ENCODE results near the gene RXRA.

Gene RXRA

GRCh38 chr9:134403292-134403681 lies 77.0 kb downstream of the RXRA start:
- DNase-seq (ENCODE audit: low read depth) = no peak

DNA sequence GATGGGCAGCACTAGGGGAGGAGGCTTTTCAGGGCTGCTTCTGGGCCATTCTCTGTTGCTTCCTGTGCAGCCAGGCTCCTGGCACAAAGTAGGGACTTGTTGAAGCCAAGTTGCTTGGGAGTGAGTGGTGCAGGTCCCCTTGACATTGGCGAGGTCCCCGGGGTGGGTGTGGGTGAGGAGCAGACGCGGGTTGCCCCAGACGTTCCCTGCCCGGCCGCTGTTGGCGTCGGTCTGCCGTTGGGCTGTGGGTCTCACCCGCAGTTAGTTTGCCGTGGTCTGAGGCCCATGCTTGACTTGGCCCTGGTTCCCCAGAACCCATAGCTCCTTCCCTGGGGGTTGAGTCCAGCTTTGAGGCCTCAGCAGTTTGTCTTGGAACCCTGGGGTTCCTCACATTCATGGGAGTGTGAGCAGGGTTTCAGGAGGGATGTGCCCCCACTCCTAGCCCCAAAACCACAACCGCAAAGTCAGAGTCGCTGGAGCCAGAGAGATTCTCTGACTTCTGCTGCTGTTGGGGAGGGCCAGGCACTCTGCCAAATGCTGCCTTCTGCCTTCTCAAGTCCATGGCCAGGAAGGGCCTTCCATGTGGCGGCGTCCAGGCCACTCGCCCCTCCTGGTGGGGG lies 77.5 kb downstream of the RXRA start:
- no peak for DNase-seq (ENCODE audit: low read depth)

GRCh38 chr9:134404376-134405358 lies 78.4 kb downstream of the RXRA start:
- DNase-seq (ENCODE audit: low read depth) = no peak

DNA sequence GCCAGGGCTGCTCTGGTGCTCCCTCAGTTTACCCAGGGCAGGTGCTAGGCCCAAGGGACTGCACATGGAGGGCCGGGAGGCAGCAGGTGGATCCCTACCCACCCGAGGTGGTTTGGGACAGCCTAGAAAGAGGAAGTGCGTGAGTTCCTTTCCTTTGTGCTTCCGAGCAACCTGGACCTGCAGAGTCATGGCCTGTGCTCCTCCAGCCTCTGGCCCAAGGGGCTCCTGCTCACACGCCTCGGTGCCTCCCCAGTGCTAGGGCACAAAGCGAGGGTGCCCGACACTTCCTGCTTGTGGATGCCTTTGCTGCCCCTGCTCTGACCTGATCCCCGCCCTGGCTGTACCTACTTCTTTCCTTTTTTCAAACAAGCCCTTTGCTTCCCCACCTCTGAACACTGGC lies 79.3 kb downstream of the RXRA start:
- no peak for DNase-seq (ENCODE audit: low read depth)

DNA sequence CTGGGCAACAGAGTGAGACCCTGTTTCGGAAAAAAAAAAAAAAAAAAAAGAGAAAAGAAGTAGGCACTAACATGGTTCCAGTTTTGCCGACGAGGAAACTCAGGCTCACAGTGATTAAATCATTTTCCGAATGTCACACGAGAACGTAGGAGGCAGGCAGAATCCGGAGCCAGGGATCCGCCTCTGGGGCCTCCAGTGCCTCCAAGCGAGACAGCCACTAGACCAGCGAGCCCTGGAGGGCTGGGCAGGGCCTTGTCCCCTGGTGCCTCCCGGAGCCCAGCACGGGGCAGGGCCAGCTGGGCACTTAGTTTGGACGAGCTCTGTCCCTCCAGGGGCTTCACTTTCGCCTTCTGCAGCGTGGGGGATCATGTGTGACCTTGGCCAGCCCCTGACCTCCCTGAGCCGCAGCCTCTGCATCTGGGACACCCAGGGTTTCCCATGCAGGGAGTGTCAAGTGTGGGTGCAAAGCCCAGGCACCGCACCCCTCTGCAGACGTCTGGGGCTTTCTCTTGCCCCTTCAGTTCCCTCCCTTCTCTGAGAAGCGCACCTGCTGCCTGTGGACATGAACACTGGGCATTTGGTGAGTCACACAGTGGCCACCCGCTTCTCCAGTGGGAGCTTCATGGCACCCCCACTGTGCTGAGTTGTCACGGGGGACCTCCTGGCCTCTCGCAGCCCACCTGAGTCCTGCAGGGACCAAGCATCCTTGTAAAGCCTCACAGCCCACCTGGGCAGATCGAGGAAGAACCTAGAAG lies 80.3 kb downstream of the RXRA start:
- no peak for DNase-seq (ENCODE audit: low read depth)

GRCh38 chr9:134407121-134407779 lies 81.0 kb downstream of the RXRA start:
- DNase-seq (ENCODE audit: low read depth) = peak; percentile 51

DNA sequence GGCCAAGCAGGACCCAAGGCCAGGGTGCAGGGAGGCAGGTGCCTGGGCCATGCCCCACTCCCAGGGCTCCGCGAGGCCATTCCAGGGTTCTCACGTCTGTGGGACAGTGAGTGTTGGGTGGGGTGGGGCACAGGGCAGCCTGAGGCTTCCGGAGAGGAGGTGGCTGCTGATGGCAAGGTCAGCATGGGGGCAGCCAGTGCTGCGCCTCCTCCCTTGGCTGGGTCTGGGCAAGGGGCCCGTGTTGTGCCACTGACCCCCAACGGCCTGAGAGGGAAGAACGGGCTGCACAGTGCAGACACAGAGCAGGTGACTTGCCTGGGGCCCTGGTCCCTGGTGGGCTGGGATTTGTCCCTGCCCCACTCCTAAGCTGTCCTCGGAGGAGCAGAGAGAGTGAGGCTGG lies 82.1 kb downstream of the RXRA start:
- no peak for DNase-seq (ENCODE audit: low read depth)

DNA sequence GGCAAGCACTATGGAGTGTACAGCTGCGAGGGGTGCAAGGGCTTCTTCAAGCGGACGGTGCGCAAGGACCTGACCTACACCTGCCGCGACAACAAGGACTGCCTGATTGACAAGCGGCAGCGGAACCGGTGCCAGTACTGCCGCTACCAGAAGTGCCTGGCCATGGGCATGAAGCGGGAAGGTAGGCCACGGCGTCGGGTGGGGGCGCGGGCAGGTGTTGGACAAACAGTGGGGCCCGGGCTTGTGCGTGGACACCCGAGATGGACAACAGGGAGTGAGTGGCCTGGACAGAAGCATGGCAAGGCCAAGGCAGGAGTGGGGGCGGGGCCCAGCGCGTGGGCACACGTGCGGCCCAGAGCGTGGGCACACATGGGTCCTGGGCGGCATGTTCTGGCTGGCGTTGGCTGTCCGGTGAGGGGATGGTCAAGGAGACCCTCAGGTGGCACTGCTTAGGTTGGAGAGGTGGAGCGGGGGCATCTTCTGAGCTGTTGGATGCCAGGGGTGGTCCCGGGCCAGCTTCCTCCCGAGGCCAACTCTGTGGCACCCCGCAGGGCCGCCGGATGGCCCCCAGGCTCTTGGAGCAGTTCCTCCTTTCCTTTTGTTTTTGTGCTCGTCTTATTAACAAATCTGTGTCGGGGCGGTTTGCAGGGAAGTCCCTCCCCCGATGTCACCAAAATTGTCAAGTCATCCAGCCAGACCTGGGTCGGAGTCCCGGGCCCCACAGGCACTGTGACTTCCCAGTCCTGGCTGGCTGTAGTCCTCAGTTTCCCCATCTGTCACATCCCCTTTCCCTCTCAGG lies 82.9 kb downstream of the RXRA start:
- no peak for DNase-seq (ENCODE audit: low read depth)

DNA sequence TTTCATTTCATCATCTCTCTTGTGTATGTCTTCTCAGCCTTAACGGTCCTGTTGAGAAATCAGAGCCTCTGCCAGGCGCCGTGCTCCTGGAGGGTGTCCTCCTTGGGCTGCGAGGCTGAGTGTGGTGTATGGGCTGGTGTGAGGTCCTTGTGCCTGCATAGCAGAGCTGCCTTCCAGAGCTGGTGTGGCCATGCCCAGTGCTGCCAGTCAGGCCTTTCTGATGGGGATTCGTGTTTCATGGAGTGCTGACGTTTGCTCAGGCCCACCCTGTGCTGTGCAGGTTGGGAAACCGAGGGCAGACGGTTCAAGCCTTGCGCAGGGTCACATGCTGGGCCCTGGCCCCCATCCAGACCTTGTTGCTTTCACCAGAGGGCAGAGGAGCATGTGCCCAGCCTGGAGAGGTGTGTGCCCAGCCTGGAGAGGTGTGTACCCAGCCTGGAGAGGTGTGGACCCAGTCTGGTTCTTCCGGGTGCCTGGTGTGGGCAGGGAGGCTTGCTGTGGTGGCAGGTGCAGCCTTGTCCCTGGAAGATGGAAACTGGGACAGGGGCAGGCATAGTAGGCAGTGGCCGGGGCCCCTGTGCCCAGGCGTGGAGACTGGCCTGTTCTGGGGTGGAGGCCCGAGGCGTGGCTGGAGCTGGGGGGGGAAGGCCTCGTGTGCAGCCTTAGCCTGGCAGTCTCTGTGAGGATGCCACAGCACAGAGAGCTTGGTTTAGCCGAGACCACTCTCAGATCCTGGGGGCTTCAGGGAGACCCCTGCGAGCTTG lies 84.0 kb downstream of the RXRA start:
- DNase-seq (ENCODE audit: low read depth) = no peak

DNA sequence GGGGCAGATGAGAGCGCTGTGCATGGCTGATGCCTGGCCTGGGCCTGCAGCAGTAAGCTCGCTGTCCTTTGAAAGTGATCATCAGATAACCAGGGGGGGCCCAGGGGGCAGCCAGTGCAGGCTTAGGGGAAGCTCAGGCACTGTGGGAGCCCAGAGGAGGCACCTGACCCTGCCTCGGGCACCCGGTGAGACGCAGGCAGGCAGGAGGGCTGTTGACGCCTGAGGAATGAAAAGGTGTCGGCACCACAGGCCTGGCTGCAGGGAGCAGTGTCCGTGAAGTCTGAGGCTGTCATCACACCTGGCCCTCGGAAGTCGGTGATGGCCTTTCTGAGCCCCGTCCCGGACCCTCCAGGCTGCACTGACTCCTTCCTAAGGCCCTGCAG lies 84.6 kb downstream of the RXRA start:
- DNase-seq (ENCODE audit: low read depth) = no peak

DNA sequence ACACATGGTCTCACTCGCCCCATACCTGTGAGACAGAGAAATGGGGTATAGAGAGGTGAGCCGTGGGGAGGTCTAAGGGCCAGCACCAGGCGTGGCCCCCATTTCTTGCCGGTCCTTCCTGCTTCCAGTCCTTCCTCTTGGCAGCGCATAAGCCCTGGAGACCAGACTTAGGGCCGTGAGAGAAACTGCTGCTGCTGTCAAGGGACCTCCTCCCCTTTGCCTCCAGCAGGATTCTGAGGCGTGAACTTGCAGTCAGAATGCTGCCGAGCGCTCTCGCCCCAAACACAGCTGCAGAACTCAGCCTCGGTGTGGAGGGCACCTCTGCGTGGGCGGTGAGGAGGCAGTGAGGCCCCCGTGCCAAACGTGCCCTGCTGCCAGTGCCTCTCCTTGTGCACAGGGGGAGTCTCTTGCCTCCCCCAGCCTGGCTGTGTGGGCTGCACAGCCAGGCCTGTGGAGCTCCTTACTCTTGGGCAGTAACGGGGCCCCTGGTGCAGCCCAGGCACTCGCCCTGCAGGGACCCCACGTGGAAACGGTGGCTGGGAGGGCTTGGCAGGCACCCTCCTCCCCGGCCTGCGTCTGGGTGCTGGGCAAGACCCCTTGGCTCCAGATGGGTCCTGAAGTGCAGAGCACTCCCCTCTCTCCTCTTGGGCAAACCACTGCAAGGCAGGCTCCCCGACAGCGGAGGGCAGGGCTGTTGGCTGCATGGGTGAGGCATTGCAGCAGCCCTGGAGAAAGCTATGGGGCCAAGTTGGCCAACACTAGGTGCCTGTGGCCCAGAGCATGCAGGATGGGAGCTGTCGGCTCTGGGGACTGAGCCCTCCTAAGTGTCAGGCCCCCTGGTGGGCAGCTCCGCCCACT lies 85.4 kb downstream of the RXRA start:
- DNase-seq (ENCODE audit: low read depth) = no peak

- DNase-seq (ENCODE audit: low read depth) = no peak
Observed at GRCh38 chr9:134412298-134412711, 86.0 kb downstream of the RXRA start.

DNA sequence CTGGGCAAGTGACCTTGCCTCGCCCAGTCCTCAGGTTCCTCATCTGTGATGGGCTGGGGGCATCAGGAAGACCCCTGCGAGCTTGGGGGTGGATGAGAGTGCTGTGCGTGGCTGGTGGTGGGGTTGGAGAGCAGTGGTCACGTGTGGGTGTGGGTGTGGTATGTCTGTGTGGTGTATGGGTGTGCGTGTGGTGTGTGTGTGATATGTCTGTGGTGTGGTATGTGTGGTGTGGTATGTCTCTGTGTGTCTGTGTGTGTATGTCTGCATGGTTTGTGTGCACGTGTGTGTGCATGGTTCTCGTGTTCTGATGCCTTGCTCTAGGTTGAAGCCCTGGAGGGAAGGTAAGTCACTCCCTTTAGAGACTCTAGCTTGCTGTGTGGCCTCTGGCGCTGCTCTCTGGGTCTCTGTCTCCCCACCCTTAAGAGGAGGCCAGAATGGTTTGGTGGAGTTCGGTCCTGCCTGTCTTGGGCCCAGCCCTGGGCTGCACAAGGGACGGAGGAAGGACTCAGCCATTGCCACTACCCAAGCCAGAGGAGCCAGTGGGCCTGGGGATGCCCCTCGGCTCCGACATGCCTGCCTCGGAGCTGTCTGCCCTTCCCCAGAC lies 87.0 kb downstream of the RXRA start:
- no peak for DNase-seq (ENCODE audit: low read depth)

DNA sequence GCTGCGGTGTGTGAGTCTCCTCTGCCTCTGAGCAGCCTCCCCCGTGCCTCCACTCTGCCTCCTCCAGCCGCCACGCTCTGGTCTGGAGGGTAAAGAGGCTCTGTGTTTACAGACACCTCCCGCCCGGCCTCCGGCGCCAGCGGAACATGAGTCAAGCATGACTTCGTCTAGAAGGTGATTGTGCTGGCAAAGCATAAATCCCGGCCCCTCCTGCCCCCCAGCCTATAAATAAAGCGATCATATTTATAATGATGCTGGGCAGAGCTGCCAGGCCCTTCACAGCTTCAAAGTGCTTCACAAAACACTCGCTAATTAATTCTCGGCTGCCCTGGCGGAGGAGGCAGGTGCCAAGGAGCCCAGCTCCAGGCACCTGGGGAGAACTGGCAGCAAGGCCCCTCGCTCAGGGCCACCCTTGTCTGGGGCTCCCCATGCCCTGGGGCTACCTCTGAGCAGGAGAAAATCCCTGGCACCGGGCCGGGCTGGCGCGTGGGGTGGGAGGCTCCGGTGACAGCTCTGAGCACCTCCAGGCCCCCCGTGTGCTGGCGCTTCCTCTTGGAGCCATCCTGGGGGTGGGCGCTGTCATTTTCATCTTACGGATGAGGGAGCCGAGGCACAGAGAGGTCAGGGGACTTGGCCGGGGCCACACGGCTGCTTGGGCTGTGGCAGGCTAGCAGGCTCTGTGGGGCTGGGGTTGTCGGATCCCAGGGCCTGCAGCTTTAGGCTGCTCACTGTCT lies 87.8 kb downstream of the RXRA start:
- no peak for DNase-seq (ENCODE audit: low read depth)

GRCh38 chr9:134414900-134415425 lies 88.7 kb downstream of the RXRA start:
- no peak for DNase-seq (ENCODE audit: low read depth)

DNA sequence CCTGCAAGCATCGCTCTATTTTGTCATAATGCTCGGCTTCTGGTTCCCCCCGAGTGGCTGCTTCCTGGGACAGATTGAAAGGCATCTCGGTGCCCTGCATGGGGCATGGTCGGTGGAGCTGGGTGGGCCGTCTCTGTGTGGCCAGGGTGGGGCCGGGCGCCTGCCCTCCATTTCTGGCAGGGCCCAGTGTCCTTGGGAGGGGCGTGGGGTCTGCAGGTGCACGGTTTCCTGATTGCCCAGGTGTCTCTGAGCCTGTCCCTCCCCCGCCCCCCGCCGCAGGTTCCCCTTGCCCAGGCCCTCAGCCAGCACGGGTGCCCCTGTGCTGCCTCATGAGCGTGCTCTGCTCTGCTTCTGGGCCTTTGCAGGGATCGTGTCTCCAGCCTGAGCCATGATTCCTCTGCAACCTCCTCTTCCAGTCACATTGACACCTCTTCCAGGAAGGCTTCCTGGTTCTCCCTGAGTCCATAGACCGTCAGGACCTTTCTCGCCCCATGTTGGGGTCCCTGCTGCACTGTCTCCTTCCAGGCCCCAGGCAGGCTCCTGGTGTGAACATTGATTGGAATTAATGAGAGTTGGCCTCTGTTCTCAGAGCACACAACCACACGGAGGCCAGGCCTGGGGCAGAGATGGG lies 90.2 kb downstream of the RXRA start:
- no peak for DNase-seq (ENCODE audit: low read depth)

GRCh38 chr9:134418354-134418753 lies 92.1 kb downstream of the RXRA start:
- no peak for DNase-seq (ENCODE audit: low read depth)
